SU-DHL-6 (cell line): ENCODE measurements around the gene CNR1.
A peak's percentile ranks its signal among the peaks of the same experiment; 100 is the strongest.

Source experiments
- H2AFZ ChIP-seq: fragments of 200-600 bp; sonication (generic); 2 replicates; pipeline ENCODE4 v1.6.1; 2014; ENCODE audit warnings: low read depth, mild to moderate bottlenecking, moderate library complexity, mixed read lengths, antibody characterized with exemption, low read length; ENCODE audit not compliant: severe bottlenecking
- H3F3A ChIP-seq: fragments of 200-600 bp; shearing (Covaris generic); 2 replicates; pipeline ENCODE4 v1.6.0; 2016; ENCODE audit warnings: antibody characterized with exemption, mild to moderate bottlenecking; ENCODE audit not compliant: insufficient read depth
- H3K27ac ChIP-seq: fragments of 200-600 bp; sonication (generic); 2 replicates; pipeline ENCODE4 v1.5.1; 2016; ENCODE audit warnings: low read depth, mild to moderate bottlenecking, low read length, moderate library complexity, mixed read lengths
- H3K27me3 ChIP-seq: fragments of 200-600 bp; sonication (generic), shearing (Covaris generic); 2 replicates; pipeline ENCODE4 v1.6.0; 2014; ENCODE audit warnings: mild to moderate bottlenecking, low read length
- H3K36me3 ChIP-seq: fragments of 200-600 bp; sonication (generic); 2 replicates; pipeline ENCODE4 v1.6.1; 2014; ENCODE audit warnings: mild to moderate bottlenecking, low read length, mixed read lengths
- H3K4me2 ChIP-seq: fragments of 300-600, 200-600 bp; shearing (Covaris generic), sonication (generic); 2 replicates; pipeline ENCODE4 v1.6.0; 2014; ENCODE audit warnings: low read length, low read depth, mild to moderate bottlenecking; ENCODE audit not compliant: poor library complexity, severe bottlenecking
- H3K4me3 ChIP-seq: fragments of 200-600 bp; sonication (generic); 2 replicates; pipeline ENCODE4 v1.5.1; 2014; ENCODE audit warnings: antibody characterized with exemption, low read length, mild to moderate bottlenecking, mixed read lengths; ENCODE audit not compliant: insufficient read depth, poor library complexity, severe bottlenecking
- H3K79me2 ChIP-seq: fragments of 200-600 bp; sonication (generic); 2 replicates; pipeline ENCODE4 v1.6.1; 2014; ENCODE audit warnings: mild to moderate bottlenecking, low read length, moderate library complexity; ENCODE audit not compliant: insufficient read depth
- H3K9ac ChIP-seq: fragments of 200-600 bp; sonication (generic); 2 replicates; pipeline ENCODE4 v1.7.0; 2014; ENCODE audit warnings: mild to moderate bottlenecking, low read length
- H3K9me2 ChIP-seq: fragments of 200-600 bp; sonication (generic); replicated peaks from 2 replicates; pipeline ENCODE4 v1.6.1; 2014; ENCODE audit warnings: low read length; ENCODE audit not compliant: insufficient read depth
- H3K9me3 ChIP-seq: fragments of 200-600 bp; sonication (generic); 2 replicates; pipeline ENCODE4 v1.6.1; 2014; ENCODE audit warnings: low read length, mixed read lengths; ENCODE audit not compliant: insufficient read depth
- H4K20me1 ChIP-seq: fragments of 200-600 bp; sonication (generic); 2 replicates; pipeline ENCODE4 v1.6.1; 2014; ENCODE audit warnings: low read depth, mild to moderate bottlenecking, antibody characterized with exemption, low read length, moderate library complexity, mixed read lengths
- EZH2phosphoT487 ChIP-seq: fragments of 200-600 bp; sonication (generic), shearing (Covaris generic); conservative IDR thresholded peaks from 2 replicates; pipeline ENCODE4 v1.6.1; 2018; ENCODE audit warnings: mild to moderate bottlenecking, antibody characterized with exemption, low read length, moderate library complexity, mixed read lengths
- TF ChIP-seq, protein P1 (sequence below): fragments of 200-600 bp; sonication (generic); IDR thresholded peaks from one replicate; pipeline ENCODE4 v1.5.1; 2017; ENCODE audit warnings: antibody characterized with exemption, mild to moderate bottlenecking, low read length, moderate library complexity; ENCODE audit not compliant: insufficient read depth, poor library complexity, severe bottlenecking

CNR1 gene

DNA sequence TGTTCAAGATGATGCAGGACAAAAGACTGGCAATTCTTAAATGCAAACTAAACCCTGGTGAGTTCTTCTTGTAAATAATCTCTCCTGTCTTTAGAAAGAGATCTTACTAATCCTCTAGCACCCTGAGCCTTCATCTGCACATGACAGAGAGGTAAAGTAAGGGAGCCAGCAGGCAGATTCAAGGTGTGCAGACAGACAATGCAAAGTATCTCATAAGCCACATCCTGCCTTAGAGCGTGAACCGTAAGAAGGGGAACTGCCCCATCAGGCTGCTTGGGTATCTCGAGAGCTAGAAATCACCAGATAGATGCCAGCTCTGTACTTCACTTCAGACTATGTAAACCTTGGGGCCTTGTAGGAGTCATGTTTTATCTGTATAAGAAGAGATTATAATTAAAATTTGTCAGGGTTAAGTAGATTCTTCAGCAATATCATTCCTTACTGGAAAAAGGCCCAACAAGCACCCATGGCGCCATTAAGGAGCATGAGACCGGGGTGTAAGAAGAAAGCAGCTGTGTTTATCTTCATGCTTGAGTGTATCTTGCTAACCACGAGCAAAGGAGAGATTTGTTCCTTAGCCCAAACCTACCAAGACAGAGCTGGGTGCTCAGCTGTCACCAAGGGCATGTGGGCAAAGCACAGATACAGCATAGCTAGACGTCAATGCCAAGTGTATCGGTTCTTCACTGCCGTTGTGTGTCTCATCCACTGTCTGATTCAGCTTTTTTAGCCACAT lies 24.4 kb downstream of the CNR1 start:
- H3K79me2 ChIP-seq, result no peaks in the 10 kb centered on the region
- peaks cover 27% of the 10 kb centered on the region for H3F3A ChIP-seq
- H3K27me3 ChIP-seq, result no peaks in the 10 kb centered on the region
- peak overlapping the region; percentile 79 for H3K4me2 ChIP-seq
- peak overlapping the region; percentile 95 for H3K27ac ChIP-seq
- TF ChIP-seq EZH2phosphoT487, result no peak
- TF ChIP-seq, protein P1, sequence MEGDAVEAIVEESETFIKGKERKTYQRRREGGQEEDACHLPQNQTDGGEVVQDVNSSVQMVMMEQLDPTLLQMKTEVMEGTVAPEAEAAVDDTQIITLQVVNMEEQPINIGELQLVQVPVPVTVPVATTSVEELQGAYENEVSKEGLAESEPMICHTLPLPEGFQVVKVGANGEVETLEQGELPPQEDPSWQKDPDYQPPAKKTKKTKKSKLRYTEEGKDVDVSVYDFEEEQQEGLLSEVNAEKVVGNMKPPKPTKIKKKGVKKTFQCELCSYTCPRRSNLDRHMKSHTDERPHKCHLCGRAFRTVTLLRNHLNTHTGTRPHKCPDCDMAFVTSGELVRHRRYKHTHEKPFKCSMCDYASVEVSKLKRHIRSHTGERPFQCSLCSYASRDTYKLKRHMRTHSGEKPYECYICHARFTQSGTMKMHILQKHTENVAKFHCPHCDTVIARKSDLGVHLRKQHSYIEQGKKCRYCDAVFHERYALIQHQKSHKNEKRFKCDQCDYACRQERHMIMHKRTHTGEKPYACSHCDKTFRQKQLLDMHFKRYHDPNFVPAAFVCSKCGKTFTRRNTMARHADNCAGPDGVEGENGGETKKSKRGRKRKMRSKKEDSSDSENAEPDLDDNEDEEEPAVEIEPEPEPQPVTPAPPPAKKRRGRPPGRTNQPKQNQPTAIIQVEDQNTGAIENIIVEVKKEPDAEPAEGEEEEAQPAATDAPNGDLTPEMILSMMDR, result no peak
- H3K4me3 ChIP-seq, result peak overlapping the region; percentile 37
- H2AFZ ChIP-seq, result no peak overlapping the region
- no peaks in the 10 kb centered on the region for H4K20me1 ChIP-seq
- no peaks in the 10 kb centered on the region for H3K36me3 ChIP-seq
- no peaks in the 10 kb centered on the region for H3K9me3 ChIP-seq
- peak overlapping the region; percentile 50 for H3K9ac ChIP-seq
- H3K9me2 ChIP-seq, result no peaks in the 10 kb centered on the region

DNA sequence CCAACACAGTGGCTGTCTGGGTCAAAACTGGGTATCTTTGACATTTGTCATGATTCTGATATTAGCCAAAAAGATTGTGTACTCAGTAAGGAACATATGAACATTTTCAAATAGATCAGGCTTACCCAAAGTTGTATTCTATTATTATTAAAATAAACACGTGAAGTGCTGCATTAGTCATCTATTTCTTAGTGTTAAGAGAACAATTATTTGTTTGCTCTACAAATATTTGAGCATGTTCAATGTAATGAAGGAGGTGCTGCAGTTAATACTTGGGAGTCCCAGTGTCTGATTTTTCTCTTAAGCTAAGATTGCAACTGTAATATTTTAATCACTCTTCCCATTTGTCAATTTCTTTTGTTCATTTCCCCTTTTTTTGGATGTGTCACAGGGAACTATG lies 28.2 kb downstream of the CNR1 start:
- H3K36me3 ChIP-seq, result no peaks in the 10 kb centered on the region
- TF ChIP-seq, protein P1, result no peak
- no peak for TF ChIP-seq EZH2phosphoT487
- no peak overlapping the region for H2AFZ ChIP-seq
- H3K27ac ChIP-seq, result no peak overlapping the region
- H3F3A ChIP-seq, result peaks cover 22% of the 10 kb centered on the region
- no peaks in the 10 kb centered on the region for H4K20me1 ChIP-seq
- H3K9ac ChIP-seq, result no peak overlapping the region
- no peaks in the 10 kb centered on the region for H3K9me2 ChIP-seq
- H3K4me2 ChIP-seq, result no peak overlapping the region
- H3K79me2 ChIP-seq, result no peaks in the 10 kb centered on the region
- no peak overlapping the region for H3K4me3 ChIP-seq
- H3K27me3 ChIP-seq, result no peaks in the 10 kb centered on the region
- H3K9me3 ChIP-seq, result no peaks in the 10 kb centered on the region

DNA sequence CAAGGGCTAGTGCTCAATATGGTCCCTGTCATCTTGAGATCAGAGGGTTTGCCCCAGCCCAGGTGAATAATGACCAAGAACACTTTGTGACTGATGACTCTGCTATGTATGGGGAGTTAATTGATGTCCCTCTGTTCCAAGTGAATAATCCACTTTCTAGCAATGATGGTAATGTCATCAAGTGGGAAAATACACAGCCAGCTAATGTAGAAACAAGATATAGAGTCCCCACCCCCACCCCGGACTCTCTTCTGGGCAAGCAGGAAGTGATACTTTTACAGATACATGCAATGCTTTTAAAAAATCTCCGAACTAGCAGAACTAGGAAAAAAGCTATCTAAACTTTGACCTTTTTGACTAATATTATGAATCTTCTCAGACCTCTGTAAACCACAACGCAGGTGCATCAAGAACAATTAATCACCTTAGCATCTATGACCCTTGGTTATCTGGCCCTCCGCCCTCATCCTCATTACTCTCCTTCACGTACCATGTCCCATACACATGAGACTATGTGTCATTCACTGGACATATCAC lies 30.5 kb downstream of the CNR1 start:
- H3K4me2 ChIP-seq, result peak overlapping the region; percentile 21
- H3K9me3 ChIP-seq, result no peaks in the 10 kb centered on the region
- no peaks in the 10 kb centered on the region for H3K27me3 ChIP-seq
- H2AFZ ChIP-seq, result peak overlapping the region; percentile 42
- no peaks in the 10 kb centered on the region for H3K79me2 ChIP-seq
- no peaks in the 10 kb centered on the region for H3F3A ChIP-seq
- H3K36me3 ChIP-seq, result no peaks in the 10 kb centered on the region
- TF ChIP-seq, protein P1, result no peak
- TF ChIP-seq EZH2phosphoT487, result no peak
- no peaks in the 10 kb centered on the region for H4K20me1 ChIP-seq
- no peak overlapping the region for H3K27ac ChIP-seq
- no peak overlapping the region for H3K4me3 ChIP-seq
- no peak overlapping the region for H3K9ac ChIP-seq
- H3K9me2 ChIP-seq, result no peaks in the 10 kb centered on the region
